ENCODE data around the gene NUP50.

The NUP50 gene, protein sequence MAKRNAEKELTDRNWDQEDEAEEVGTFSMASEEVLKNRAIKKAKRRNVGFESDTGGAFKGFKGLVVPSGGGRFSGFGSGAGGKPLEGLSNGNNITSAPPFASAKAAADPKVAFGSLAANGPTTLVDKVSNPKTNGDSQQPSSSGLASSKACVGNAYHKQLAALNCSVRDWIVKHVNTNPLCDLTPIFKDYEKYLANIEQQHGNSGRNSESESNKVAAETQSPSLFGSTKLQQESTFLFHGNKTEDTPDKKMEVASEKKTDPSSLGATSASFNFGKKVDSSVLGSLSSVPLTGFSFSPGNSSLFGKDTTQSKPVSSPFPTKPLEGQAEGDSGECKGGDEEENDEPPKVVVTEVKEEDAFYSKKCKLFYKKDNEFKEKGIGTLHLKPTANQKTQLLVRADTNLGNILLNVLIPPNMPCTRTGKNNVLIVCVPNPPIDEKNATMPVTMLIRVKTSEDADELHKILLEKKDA

DNA sequence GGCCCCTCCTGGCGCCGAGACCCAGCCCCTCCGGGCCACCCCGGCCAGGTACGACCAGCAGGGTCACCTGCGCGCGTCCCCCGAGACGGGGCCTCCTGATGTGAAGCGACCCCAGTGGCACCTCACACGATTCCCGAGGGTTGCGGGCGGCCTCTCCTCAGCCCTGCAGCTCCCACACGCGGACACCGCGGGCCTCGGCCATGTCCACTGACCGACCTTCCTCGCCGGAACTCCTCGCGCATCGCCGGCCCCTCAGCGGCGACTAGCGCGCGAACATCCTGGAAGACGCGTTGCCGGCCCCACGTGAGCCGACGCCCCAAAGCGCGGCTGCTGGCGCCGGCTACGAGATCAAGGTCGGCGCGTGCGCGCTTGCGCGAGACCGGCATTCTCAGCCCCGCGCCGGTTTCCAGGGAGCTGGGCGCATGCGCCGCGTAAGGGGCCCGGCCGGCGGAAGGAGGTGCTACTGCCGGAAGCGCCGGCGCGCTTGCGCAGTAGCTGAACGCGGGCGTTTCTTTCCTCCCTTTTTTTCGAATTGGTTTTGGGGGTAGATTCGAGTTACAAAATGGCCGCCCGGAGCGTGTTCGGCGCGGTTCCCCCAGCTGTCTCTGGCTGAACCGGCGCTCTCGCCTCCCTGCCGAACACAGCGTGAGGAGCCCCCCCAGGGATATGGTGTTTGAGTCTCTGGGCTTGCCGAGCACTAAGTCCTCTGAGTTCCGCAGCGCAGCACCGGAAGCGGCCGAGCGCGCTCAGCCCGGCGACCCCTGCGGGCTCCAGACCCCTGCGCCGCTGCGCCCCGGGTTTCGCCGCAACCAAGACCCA, at the start of gene NUP50:
TSS of gene NUP50 (plus strand) at position 475 of the 819 bp plus-strand sequence. CDS start 4,253 bp downstream, outside the sequence.
- DNase-seq (ENCODE audit: low read depth): peak; percentile 86
- H3K4me3 ChIP-seq (ENCODE audit: low read depth, low read length): peak within 1 kb of the TSS; percentile 84

DNA sequence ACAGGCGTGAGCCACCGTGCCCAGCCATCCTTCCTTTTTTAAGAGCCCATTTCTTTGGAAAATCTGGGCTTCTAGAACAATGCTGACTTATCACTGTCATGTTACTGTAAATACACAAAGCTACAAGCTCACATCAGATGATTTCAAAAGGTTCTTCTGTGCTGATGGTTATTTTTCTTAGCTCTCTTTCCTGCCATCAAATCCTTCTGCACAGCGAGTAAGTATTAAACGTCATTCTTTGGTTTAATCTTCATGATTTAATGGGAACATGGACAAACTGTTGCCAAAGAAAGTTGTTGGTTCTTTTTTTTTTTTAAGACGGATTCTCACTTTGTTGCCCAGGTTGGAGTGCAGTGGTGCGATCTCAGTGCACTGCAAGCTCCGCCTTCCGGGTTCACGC, 43.3 kb upstream of the NUP50 start:
- H3K4me3 ChIP-seq (ENCODE audit: low read depth, low read length): no peak overlapping the region
- no peak for DNase-seq (ENCODE audit: low read depth)

DNA sequence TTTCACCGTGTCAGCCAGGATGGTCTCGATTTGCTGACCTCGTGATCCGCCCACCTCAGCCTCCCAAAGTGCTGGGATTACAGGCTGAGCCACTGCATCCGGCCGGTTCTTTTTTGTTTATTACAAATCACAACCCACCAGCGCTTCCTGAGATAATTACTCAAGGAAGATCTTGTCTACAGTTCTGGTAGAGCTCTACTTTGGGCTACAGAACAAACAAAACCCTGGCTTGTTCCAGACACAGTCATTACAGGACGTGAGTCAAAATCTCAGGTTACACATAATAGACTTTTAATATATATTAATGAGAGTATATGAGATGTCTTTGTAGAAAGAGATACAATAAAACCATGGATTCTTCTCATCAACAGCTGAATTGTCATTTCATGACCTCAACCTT, 42.8 kb upstream of the NUP50 start:
- DNase-seq (ENCODE audit: low read depth): no peak
- H3K4me3 ChIP-seq (ENCODE audit: low read depth, low read length): no peak overlapping the region

DNA sequence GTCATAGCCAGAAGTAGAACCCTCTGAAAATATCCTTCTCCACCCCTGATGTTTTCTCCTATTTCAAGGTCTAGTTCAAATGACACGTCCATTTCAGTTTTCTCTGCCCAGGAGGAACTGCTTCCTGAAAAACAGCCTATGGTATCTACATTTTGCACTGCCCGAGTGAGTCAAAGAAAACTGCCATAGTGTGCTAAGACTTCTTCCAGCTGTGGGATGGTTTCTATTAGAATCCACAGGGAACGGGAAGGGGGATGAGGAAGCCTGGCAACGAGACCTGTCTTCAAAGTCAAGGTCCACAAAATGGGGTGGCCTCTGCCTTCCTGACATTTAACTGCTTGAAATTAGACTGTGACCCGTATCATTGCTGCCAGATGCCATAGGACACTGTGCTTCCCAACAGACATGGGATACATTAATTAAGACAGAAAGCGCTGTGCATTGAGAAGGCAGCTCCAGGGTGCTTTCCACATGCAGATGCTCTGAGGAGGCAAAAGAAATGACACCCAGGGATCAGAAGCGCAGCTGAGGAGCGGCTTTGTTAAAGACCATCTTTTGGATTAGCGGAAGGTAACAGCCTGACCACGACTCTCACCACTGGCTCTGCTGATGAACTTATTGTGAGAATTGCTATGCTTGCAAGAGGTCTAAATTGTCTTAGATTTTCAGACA, 39.4 kb upstream of the NUP50 start:
- H3K4me3 ChIP-seq (ENCODE audit: low read depth, low read length): no peak overlapping the region
- no peak for DNase-seq (ENCODE audit: low read depth)

DNA sequence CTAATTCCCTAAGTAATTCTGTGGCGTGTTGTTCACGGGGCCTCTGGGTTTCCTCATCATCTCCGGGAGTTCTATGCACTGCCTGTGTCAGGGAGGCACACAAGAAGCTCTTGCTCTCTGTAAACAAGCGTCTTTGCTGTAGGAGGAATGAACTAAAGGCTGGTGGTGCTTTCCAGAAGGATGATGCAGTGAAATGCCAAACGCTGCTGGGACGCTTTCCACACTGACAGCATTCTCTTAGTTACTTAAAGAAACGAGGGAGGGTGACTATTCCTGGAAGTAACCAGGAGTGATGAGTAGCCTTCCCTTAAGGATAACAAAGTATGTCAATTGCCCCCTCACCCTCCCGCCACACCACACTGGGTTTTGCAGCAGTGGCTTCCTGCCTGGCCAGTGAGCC, 38.5 kb upstream of the NUP50 start:
- H3K4me3 ChIP-seq (ENCODE audit: low read depth, low read length): no peak overlapping the region
- peak; percentile 69 for DNase-seq (ENCODE audit: low read depth)

DNA sequence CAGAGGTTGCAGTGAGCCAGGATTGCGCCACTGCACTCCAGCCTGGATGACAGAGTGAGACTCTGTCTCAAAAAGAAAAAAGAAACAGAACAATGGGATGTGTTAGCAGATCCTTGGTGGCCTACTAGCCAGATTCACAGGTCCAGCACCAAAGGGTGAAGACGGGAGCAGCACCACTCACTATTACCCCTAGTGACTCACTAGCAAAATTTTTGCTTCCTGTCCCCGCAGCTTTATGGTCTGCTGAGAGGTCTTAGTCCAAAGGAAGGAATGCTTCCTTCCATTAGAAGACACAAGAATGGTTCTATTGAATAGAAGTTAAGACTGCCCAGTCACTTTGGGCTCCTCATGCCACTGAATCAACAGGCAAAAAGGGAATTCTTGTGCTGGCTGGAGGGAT, 35.9 kb upstream of the NUP50 start:
- DNase-seq (ENCODE audit: low read depth): no peak
- H3K4me3 ChIP-seq (ENCODE audit: low read depth, low read length): no peak overlapping the region

DNA sequence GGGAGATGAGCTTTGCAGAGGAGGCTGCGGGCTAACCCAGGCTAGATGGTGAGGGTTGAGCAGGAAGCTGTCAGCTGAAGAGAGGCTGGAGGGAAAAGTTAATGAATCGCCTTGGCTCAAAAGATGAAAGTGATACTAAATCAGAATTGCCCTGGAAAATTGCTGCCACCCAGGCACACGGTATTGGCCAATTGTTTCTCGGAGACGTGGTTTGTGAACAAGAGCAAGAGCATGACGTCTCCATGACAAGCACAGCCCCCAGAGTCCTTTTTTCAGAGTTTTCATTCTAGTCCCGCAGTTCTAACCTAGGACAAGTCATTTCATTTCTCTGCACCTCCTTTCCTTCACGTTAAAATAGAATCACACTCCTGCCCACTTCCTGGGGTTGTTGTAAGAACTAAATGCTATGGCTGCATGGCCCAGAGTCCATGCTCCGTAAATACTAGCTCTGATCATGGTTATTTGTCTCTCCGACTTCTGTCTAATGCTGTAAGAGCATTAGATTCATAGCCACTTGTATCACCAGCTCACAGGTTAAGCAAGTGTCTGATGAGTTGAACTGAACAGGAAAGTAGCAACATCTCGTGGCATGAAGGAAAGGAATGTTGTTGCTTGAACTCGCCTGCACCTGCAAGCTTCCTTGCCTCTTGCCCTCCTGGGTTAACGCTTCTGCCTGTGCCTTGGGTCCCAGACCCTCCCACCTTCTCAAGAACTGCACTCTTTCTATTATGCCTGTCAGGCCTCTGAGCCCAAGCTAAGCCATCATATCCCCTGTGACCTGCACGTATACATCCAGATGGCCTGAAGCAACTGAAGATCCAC, 33.8 kb upstream of the NUP50 start:
- no peak for DNase-seq (ENCODE audit: low read depth)
- no peak overlapping the region for H3K4me3 ChIP-seq (ENCODE audit: low read depth, low read length)

DNA sequence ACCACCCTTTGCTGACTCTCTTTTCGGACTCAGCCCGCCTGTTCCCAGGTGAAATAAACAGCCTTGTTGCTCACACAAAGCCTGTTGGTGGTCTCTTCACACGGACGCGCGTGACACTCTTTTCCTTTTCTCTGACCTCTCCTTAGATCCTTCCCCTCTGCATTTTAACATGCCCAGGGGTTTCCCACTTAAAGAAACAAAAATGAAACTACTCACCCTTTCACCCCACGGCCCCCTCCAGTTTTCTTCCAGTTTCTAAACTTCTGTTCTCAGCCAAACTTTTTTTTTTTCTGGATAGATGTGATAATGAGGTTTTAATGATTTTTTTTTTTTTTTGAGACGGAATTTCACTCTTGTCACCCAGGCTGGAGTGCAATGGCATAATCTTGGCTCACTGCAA, 32.8 kb upstream of the NUP50 start:
- no peak overlapping the region for H3K4me3 ChIP-seq (ENCODE audit: low read depth, low read length)
- no peak for DNase-seq (ENCODE audit: low read depth)

DNA sequence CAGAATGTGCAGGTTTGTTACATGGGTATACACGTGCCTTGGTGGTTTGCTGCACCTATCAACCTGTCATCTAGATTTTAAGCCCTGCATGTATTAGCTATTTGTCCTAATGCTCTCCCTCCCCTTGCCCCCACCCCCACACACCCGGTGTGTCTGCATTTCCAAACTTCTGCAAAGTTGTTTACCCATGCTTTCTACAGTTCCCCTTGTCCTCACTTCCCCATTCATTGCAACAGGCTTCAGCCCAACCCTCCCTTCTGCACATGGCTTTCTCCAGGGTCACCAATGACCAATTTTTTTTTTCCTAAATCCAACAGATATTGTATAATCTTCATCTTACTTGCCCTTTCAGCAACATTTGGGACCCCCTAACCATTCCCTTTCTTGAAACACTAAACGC, 32.0 kb upstream of the NUP50 start:
- no peak overlapping the region for H3K4me3 ChIP-seq (ENCODE audit: low read depth, low read length)
- DNase-seq (ENCODE audit: low read depth): no peak

DNA sequence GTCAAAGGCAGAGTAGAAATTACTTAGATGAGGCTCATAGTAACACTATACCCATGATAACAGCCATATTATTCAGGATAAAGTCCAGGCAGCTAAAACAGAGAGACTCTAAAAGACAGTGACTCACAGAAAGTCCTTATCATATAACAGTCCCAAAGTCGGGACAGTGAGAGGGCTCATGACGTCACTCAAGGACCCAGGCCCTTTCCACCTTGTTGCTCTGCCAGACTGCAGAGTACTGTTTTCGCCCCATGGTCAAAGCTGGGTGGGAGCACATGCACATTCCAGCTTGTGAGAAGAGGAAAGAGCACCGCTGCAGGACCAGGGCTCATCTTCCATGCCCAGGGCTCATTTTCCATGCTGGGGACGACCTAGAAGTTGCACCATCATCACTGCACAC, 29.4 kb upstream of the NUP50 start:
- no peak overlapping the region for H3K4me3 ChIP-seq (ENCODE audit: low read depth, low read length)
- no peak for DNase-seq (ENCODE audit: low read depth)

DNA sequence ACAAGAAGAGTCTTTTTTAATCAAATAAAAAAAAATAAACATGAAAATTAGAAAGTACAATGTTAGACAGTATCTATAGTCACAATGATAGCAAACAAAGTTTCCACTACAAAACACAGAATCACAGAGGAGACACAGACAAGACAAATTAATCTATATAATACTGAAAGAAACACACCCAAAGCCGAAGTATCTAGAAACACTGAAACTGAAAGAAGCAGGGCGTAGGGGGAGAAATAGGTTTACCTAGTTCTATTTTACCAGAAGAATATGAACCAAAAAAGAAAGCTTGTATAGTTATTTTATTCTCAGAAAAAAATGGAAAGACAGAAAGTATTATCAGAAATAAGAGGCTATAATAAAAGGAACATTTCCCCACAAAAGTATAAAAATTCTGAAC, 27.1 kb upstream of the NUP50 start:
- H3K4me3 ChIP-seq (ENCODE audit: low read depth, low read length): no peak overlapping the region
- DNase-seq (ENCODE audit: low read depth): no peak

DNA sequence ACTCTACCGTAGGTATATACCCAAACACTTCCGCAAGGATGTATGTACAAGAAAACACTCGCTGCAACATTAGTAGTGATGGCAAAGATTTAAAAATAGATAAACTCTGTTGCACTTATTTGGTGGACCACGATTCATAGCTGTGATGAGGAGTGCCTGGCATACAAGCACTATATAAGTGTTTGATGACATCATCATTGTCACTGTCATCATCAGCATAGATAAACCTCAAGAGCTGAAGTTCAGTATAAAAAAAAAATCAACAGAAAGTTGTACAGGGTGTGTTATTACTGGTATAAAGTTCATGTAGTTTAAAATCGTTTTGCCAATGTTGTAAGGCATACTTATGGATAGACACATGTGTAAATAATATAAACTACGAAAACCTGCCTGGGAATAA, 24.0 kb upstream of the NUP50 start:
- H3K4me3 ChIP-seq (ENCODE audit: low read depth, low read length): no peak overlapping the region
- DNase-seq (ENCODE audit: low read depth): no peak

DNA sequence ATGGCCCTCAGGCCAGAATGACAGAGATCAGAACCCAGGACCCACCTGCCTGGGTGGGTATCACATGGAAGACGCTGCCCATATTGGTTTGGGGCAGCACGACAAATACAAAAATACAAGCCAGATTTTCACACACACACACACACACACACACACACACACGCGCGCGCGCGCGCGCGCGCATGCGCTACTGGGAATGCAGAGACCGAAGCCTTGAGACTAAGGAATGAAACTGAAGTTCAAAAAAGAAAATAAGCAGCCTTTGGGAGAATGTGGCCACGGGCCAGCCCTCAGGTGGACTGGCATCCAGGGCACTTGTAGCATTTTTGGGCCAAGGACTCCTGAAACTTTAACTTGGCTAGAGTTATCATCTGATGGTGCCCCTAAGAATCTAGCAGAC, 21.3 kb upstream of the NUP50 start:
- no peak overlapping the region for H3K4me3 ChIP-seq (ENCODE audit: low read depth, low read length)
- DNase-seq (ENCODE audit: low read depth): no peak

DNA sequence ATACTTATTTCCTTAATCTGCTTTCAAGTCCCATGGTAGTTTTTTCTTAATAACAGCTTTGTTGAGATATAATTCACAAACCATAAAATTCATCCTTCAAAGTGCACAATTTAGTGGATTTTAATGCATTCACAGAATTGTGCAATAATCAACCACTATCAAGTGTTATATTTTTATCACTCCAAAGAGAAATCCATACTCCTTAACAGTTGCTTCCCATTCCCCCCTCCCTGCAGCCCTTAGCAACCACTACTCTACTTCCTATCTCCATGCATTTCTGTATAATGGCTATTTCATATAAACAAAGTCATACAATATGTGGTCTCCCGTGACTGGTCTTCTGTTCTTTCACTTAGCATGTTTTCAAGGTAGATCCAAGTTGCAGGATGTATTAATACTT, 18.8 kb upstream of the NUP50 start:
- no peak overlapping the region for H3K4me3 ChIP-seq (ENCODE audit: low read depth, low read length)
- no peak for DNase-seq (ENCODE audit: low read depth)

DNA sequence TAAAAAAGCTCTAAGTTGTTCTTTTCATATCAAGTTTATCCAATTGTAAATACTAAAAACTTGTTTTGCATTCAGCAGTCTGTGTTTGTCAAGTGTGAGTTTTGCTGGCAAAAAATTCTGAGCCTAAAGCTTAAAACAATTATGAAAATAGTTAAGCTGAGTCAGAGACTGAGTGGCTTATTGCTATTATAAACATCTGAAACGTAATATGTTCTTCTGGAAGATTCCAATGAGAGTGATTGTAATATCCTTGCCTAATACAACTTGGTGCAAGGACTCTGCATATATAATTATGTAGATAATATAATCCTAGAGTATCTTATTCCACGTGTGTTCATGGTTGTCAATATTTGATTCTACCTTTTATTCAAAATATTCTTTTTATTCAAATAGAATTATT, 14.1 kb upstream of the NUP50 start:
- no peak for DNase-seq (ENCODE audit: low read depth)
- no peak overlapping the region for H3K4me3 ChIP-seq (ENCODE audit: low read depth, low read length)

DNA sequence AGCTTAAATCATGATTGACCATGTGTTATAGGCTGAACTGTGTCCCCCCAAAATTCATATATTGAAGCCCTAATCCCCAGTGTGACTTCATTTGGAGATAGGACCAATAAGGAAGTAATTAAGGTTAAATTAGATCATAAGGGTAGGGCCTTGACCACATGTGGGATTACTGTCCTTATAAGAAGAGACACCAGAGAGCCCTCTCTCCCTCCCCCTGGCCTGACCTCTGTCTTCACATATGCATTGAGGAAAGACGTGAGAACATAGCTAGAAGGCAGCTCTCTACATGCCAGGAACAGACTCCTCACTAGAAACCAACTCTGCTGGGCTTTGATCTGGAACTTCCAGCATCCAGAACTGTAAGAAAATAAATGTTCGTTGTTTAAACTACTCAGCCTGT, 13.6 kb upstream of the NUP50 start:
- no peak overlapping the region for H3K4me3 ChIP-seq (ENCODE audit: low read depth, low read length)
- DNase-seq (ENCODE audit: low read depth): no peak

DNA sequence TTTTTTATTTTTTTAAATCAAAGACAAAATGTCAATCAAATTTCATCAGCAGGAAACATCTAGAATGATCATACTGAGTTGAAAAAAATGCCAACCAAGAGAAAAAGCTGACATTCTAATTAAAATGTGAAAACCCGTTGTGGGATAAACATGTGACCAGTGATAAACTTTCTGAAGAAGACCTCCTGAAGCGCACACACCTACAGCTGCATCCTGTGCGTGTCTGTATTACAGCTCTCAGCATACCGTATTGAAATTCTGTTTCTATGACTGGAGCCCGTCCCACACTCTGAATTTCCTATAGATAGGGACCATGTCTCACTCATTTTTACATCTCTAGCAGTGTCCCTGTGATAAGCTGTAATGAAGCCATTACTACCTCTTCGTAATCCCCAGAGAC, 12.2 kb upstream of the NUP50 start:
- H3K4me3 ChIP-seq (ENCODE audit: low read depth, low read length): no peak overlapping the region
- DNase-seq (ENCODE audit: low read depth): no peak

DNA sequence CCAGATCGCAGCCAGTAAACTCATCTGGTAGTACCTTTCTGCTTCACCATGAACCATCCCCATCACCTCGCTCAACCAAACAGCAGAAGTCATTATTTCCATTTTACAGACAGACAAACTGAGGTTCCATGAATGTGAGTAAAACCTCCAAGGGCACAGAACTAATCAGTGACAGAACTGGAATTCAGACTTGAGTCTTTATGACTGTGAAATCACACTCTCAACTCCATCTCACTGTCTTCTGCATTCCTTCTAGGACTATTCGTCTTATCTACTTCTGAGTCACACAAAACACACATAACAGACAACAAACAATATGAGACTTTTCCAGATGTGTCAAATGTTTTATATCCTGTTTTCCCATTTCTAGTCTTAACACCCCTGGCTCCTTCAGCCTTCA, 9.3 kb upstream of the NUP50 start:
- DNase-seq (ENCODE audit: low read depth): no peak
- no peak overlapping the region for H3K4me3 ChIP-seq (ENCODE audit: low read depth, low read length)

DNA sequence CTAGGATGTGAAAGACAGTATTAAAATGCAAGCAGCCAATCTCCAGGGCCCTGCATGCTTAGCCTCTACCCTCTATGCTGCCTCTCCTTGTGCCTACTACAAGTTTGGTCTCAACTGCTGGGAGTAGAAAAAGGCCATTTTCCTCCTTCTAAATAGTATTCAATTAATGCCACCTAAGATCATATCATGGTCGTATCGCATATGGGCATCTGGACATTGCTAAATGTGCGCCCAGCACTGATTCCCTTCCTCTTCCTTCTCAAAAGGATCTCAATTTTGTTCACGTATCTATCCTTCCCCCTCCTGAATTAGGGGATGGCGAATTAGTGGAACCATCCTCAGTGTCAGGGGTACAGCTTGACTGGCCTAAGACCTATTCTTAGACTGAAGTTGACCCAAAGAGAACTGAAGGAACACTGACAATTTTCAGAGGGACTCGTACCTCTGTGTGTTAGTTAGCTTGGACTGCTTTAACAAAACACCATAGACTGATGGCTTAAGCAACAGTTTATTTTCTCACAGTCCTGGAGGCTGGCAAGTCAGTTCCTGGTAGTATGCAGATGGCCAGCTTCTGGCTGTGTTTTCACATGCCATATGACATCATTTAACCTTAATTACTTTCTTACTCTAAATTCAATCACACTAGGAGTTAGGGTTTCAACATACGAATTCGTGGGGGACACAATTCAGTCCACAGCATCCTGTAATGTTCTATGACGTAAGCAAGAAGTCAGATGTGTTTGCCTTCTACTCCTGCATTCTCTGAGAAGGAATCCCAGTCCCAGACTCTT, 8.5 kb upstream of the NUP50 start:
- H3K4me3 ChIP-seq (ENCODE audit: low read depth, low read length): no peak overlapping the region
- peak; percentile 47 for DNase-seq (ENCODE audit: low read depth)

Measured in skeletal muscle cell (primary cell).